ENCODE results near the gene EYS. TPM values are rescaled to one million over a fixed set of nuclear protein-coding genes. Genes with fewer than 3 reads are reported as not detected.
"Not testable (repeated sequence)": the region's sequence is repeated elsewhere in the genome, so short reads cannot be mapped to it uniquely, and the experiment has no call there.

The EYS gene
- total RNA-seq, 2 donors from 2014 or later: not detected

DNA sequence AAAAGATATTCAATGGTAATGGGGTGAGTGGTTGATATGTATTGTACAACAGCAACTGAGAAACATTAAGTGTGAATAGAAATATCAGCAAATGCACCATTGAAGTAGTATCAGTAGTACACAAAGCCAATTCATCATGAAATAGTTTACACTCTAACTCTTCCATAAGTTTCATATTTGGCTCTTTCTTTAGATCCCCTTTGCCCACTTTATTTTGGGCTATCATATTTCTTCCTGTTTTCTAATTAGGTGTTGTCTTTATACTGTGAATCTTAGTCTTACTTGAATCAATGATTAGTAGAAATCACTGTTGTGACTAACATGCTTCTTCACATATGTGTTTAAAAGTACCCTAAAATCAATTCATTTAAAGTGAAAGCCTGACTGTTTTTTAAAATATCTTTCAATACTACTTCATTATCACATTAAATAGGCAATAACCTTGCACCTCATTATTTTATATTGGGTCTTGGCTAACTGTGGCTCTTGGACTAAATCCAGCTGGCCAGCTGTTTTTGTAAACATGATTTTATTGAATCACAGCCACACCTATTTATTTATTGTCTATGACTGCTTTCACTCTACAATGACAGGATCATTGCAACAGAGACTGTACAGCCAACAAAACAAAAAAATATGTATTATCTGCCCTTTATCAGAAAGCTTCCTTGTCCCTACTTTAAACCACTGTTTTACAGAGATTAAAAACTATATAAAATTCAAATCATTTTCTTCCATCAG lies 38.9 kb downstream of the EYS start:
- Mint-ChIP-seq H3K4me1 (no peaks in the 10 kb centered on the region), H3K9me3 (peaks cover 14% of the 10 kb centered on the region)

DNA sequence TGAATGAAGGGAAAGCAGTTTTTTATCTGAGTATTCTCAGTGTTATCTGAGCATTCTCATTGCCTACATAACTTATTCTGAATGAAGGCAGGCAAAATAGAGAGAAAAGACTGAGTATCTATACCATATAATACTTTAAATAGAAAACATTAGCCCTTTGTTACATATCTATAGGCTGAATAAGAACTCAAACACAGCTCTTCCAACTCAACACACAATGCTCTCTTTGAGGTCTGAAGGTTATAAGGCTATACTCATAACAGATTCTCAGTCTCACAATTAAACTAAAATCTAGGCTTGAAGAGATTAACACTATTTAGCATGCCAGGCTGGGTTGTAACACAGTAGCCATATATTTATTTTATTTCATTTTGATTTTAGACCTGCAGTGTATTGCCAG lies 56.9 kb downstream of the EYS start:
- ATAC-seq (replicated peaks): no peak
- H3K4me3 Mint-ChIP-seq: no peak overlapping the region
- no peak overlapping the region for H3K27ac Mint-ChIP-seq
- H3K27me3 Mint-ChIP-seq: no peaks in the 10 kb centered on the region
- H3K4me1 Mint-ChIP-seq: no peaks in the 10 kb centered on the region
- no peaks in the 10 kb centered on the region for H3K36me3 Mint-ChIP-seq (ENCODE audit: low read depth)
- peaks cover 20% of the 10 kb centered on the region for H3K9me3 Mint-ChIP-seq

More for the DNA sequence above, 38.9 kb downstream of the EYS start:
- Mint-ChIP-seq H3K27ac (no peak overlapping the region), H3K36me3 (ENCODE audit: low read depth) (no peaks in the 10 kb centered on the region), H3K4me3 (no peak overlapping the region), H3K27me3 (no peaks in the 10 kb centered on the region)
- ATAC-seq (replicated peaks): no peak

DNA sequence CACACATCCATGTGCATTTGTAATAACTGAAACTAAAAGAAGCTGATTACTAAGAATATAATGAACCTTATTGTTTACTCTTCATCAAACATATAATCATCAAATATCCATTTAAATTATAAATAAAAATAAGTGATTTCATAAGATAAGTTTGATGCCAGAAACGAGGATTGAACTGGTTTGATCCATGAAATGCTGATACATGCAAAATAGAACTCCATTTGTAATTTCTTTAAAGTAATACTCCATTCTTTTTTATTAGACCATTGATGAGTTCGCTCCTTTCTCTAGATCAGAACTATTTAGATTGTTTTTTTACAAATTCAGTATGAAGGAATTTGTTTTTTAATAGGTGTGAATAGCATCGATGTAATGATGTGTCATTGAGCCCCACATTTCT lies 57.6 kb downstream of the EYS start:
- H3K4me3 Mint-ChIP-seq: no peak overlapping the region
- H3K27ac Mint-ChIP-seq: no peak overlapping the region
- H3K36me3 Mint-ChIP-seq (ENCODE audit: low read depth): no peaks in the 10 kb centered on the region
- no peaks in the 10 kb centered on the region for H3K4me1 Mint-ChIP-seq
- H3K27me3 Mint-ChIP-seq: no peaks in the 10 kb centered on the region
- peaks cover 20% of the 10 kb centered on the region for H3K9me3 Mint-ChIP-seq
- no peak for ATAC-seq (replicated peaks)

DNA sequence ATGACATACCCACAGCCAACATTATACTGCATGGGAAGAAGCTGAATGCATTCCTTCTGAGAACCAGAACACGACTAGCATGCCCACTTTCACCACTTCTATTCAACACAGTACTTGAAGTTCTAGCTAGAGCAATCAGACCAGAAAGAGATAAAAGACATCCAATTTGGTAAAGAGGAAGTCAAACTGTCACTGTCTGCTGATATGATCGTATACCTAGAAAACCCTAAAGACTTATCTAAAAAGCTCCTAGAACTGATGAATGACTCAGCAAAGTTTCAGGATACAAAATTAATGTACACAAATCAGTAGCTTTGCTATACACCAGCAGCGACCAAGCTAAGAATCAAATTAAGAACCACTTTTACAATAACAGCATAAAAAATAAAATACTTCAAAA lies 60.5 kb downstream of the EYS start:
- ATAC-seq (replicated peaks): no peak
- Mint-ChIP-seq H3K27ac (no peak overlapping the region), H3K4me1 (no peaks in the 10 kb centered on the region), H3K9me3 (peaks cover 20% of the 10 kb centered on the region), H3K36me3 (ENCODE audit: low read depth) (no peaks in the 10 kb centered on the region), H3K4me3 (no peak overlapping the region), H3K27me3 (no peaks in the 10 kb centered on the region)

DNA sequence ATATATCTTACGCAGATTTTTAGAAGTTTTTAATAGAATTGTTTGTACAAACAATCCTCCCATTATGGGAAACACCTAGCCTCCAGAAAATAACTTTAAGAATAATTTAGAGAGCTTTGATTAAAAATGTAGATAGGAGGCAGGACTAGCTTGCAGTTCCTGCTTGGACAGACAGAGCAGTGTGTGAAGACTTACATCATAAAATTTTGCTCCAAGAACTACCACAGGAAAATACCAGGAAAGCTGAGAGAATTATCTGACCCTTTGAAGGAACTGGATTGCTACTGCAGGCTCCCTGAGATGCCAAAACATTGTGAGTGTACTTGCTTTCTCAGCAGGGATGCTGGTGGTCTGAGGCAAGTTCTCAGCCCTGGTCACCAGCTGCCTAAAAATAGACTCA lies 64.2 kb downstream of the EYS start:
- Mint-ChIP-seq H3K4me3 (no peak overlapping the region), H3K9me3 (peaks cover 20% of the 10 kb centered on the region), H3K36me3 (ENCODE audit: low read depth) (no peaks in the 10 kb centered on the region), H3K4me1 (no peaks in the 10 kb centered on the region), H3K27me3 (no peaks in the 10 kb centered on the region), H3K27ac (no peak overlapping the region)
- ATAC-seq (replicated peaks): no peak

DNA sequence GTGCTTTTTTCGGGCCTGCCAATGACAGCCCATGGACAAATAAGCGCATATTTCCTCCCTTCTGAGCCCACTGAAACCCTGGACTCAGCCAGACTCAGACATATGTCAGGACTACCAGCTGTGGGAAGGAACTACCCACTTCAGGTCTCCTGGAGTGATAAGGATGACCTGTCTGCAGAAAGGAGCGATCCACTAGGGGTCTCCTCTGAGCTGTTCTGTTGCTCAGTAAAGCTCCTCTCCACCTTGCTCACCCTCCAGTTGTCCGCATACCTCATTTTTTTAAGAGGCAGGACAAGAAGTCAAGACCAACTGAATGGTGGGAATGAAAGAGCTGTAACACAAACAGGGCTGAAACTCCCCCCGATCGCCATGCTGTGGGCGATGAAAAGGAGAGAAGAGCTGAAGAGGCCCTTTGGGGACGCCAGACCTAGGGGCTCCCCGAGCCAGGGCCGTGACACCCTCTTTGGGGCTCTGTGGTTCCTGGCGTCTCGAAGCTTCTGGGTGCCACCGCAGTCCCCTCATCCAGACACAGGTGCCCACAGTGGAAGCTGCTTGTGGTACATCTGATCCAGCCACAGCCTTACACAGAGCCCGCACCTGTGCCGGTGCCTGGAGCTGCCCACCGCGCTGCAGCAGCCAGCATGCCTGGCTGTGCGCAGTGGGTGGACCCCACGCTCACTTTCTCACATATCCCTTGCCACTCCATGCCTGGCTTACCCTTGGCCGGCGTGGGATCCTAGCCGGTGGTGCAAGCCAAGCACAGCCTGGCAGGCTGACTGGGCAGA lies 68.8 kb downstream of the EYS start:
- Mint-ChIP-seq H3K4me3 (no peak overlapping the region), H3K27me3 (no peaks in the 10 kb centered on the region), H3K36me3 (ENCODE audit: low read depth) (no peaks in the 10 kb centered on the region), H3K9me3 (peaks cover 17% of the 10 kb centered on the region), H3K27ac (no peak overlapping the region), H3K4me1 (no peaks in the 10 kb centered on the region)
- ATAC-seq (replicated peaks): no peak

DNA sequence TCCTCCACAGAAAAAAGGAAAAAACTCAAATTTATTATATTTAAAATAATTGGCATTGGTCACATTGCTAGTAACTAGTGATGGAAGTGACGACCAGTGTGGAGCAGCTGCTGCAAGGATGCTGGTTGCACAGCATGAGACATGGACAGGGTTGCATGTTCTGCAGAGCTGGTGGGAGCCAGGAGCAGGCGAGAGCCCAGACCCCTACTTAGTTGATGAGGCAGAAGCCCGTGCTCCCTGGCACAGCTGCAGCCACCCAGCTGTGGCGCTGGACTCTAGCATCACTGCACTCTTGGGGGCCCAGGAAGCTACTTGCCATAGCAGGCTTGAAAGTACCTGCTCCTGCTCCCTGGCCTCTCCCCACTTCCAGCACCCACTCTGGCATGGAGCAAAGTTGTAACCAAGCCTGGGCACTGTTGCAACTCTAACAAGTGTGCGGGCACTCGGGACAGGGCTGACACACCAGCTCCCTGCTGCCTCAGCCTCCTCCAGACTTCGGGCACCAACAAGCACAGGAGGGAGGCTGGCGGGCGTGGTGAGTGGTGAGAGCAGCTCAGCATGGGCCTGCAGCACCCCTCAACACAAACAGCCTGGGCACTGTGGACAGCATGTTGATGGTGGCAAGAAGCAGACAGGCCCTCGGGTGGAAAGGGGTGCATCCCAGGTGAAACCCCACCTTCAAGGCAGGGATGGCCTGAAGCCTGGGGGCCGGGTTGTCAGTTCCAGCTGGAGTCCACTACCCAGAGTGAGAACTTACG lies 69.6 kb downstream of the EYS start:
- Mint-ChIP-seq H3K4me1 (no peaks in the 10 kb centered on the region), H3K36me3 (ENCODE audit: low read depth) (no peaks in the 10 kb centered on the region), H3K4me3 (no peak overlapping the region), H3K27me3 (no peaks in the 10 kb centered on the region), H3K9me3 (peaks cover 17% of the 10 kb centered on the region), H3K27ac (no peak overlapping the region)
- no peak for ATAC-seq (replicated peaks)

DNA sequence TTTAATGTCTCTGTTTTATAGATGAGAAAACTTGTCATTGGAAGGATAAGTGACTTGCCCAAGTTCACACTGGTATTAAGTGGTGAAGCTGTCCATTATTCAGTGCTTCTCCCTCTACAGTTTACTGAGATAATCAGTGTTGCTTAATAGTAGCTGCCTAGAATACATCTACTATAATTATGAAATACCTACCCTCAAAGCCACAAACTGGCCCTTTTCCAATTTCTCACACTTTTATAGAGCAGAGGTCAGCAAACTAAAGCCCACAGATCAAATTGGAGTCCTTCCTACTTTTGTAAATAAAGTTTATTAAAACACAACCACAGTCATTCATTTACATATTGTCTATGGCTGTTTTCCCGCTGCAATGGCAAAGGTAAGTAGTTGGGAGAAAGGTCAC lies 73.5 kb downstream of the EYS start:
- no peak overlapping the region for H3K27ac Mint-ChIP-seq
- H3K4me3 Mint-ChIP-seq: no peak overlapping the region
- ATAC-seq (replicated peaks): no peak
- H3K27me3 Mint-ChIP-seq: no peaks in the 10 kb centered on the region
- H3K36me3 Mint-ChIP-seq (ENCODE audit: low read depth): no peaks in the 10 kb centered on the region
- H3K4me1 Mint-ChIP-seq: no peaks in the 10 kb centered on the region
- H3K9me3 Mint-ChIP-seq: peaks cover 10% of the 10 kb centered on the region

DNA sequence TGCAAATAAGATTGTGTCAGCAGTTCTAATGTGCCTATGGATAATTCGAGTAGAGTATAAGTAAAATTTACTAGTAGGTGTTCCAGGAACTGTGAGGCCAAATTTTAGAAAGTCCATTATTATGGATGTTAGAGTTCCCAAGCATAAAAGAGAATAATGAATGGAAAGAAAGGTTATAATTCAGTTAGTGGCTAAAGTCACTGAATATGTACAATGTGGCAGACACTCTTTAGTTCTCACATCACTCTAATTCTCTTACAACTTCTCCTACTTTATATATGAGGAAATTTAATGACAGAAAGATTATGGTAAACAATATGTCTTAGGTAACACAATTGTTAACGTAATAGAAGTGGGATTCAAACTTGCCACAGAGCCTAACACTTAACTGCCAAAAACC lies 75.3 kb downstream of the EYS start:
- Mint-ChIP-seq H3K36me3 (ENCODE audit: low read depth) (no peaks in the 10 kb centered on the region), H3K9me3 (peaks cover 14% of the 10 kb centered on the region), H3K4me3 (no peak overlapping the region), H3K27me3 (no peaks in the 10 kb centered on the region), H3K4me1 (no peaks in the 10 kb centered on the region), H3K27ac (no peak overlapping the region)
- ATAC-seq (replicated peaks): no peak

DNA sequence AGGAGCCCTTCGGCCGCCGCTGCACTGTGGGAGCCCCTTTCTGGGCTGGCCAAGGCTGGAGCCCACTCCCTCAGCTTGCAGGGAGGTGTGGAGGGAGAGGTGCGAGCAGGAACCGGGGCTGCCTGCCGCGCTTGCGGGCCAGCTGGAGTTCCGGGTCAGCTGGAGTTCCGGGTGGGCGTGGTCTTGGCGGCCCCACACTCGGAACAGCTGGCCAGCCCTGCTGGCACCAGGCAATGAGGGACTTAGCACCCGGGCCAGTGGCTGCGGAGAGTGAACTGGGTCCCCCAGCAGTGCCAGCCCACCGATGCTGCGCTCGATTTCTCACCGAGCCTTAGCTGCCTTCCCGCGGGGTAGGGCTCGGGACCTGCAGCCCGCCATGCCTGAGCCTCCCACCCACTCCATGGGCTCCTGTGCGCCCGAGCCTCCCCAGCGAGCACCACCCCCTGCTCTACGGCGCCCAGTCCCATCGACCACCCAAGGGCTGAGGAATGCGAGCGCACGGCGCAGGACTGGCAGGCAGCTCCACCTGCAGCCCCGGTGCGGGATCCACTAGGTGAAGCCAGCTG lies 79.5 kb downstream of the EYS start:
- not testable (repeated sequence) for H3K4me3 Mint-ChIP-seq; H3K36me3 Mint-ChIP-seq (ENCODE audit: low read depth); H3K27ac Mint-ChIP-seq; ATAC-seq (replicated peaks); H3K27me3 Mint-ChIP-seq; H3K4me1 Mint-ChIP-seq; H3K9me3 Mint-ChIP-seq

DNA sequence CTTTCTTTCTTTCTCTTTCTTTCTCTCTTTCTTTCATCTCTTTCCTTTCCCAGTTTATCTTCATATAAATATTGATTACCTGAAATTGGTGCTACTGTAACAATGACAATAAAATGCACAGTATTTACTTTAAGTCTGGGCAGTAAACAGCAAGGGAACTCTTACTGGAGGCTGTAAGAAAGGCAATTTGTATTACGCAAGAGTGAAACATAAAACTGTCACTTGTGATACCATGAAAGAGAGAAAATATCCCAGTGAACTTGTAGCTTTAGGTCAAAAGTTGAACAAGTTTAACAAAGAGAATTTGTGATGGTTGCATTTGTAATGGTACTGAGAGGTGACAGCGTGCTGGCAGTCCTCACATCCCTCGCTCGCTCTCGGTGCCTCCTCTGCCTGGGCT lies 80.0 kb downstream of the EYS start:
- Mint-ChIP-seq H3K27ac (no peak overlapping the region), H3K4me3 (no peak overlapping the region), H3K4me1 (no peaks in the 10 kb centered on the region), H3K36me3 (ENCODE audit: low read depth) (no peaks in the 10 kb centered on the region), H3K27me3 (no peaks in the 10 kb centered on the region), H3K9me3 (peaks cover 8% of the 10 kb centered on the region)
- no peak for ATAC-seq (replicated peaks)

DNA sequence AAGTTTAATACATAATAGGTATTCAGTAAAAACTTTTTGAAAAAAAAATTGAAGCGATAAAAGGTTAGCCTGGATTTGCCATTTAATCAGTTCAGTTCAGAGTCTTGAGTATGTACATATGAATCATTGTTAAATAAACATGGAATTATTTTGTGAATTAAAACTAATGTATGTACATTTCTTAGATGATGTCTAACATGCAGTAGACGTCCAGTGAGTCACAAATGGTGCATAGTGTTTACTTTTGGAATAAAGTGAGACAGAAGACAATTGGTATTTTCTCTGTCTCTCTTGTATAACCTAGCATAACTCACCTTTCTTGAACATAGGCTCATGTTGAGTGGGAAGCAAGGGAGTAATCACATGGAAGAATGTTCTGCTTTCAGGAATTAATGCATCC lies 83.5 kb downstream of the EYS start:
- no peak for ATAC-seq (replicated peaks)

DNA sequence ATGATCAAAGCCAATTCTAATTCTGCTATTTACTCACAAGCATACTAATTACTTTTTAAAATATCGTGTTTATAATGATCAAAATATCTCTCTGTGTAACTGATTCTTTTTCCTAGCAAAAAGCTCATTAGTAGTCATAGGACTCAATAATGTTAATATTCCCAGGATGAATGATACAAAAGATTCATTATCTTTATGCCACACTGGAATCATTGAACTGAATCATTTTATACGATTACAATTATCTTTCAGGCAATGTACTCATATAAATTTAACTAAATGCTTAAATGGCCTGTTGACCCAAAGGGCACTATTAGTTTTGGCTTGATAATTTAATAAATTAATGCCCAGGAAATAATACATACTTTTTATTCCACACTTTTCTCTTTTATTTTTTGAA lies 96.3 kb downstream of the EYS start:
- Mint-ChIP-seq H3K27ac (no peak overlapping the region), H3K9me3 (no peaks in the 10 kb centered on the region), H3K4me1 (no peaks in the 10 kb centered on the region), H3K4me3 (no peak overlapping the region), H3K27me3 (no peaks in the 10 kb centered on the region), H3K36me3 (ENCODE audit: low read depth) (no peaks in the 10 kb centered on the region)
- no peak for ATAC-seq (replicated peaks)

More for the DNA sequence above, 83.5 kb downstream of the EYS start:
- Mint-ChIP-seq H3K27me3 (no peaks in the 10 kb centered on the region), H3K4me3 (no peak overlapping the region), H3K9me3 (peaks cover 8% of the 10 kb centered on the region), H3K27ac (no peak overlapping the region), H3K36me3 (ENCODE audit: low read depth) (no peaks in the 10 kb centered on the region), H3K4me1 (no peaks in the 10 kb centered on the region)

DNA sequence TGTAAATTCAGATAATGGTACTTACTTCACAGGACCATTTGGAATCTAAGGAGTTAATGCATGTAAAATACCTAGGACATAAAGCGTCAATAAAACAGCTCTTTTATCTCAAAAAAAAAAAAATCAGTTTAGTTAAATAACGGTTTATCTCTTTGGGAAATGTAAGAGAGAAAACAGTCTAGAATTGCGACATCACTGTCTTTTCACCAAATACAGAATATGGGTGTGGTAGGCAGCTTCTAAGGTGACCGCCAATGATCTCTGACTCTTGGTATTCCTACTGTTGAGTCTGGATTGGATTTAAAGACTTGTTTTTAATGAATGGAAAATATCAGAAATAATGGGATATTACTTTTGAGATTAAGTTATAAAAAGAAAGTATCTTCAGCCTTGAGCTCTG lies 111.5 kb downstream of the EYS start:
- Mint-ChIP-seq H3K4me1 (no peaks in the 10 kb centered on the region), H3K9me3 (peaks cover 12% of the 10 kb centered on the region), H3K27ac (no peak overlapping the region), H3K4me3 (no peak overlapping the region), H3K36me3 (ENCODE audit: low read depth) (no peaks in the 10 kb centered on the region), H3K27me3 (no peaks in the 10 kb centered on the region)
- no peak for ATAC-seq (replicated peaks)

Data from activated T-helper 17 cell treated with anti-CD3 and anti-CD28 coated beads, Interleukin-2, amount 50 U/mL, for 72 hours (primary cell).